ENCODE measurements around the gene FBH1. TPM values are rescaled to one million over a fixed set of nuclear protein-coding genes. Genes with fewer than 3 reads are reported as not detected.

FBH1 gene
- total RNA-seq, 1 experiment from 2014 or later, result 84.0 TPM

- DNase-seq (ENCODE audit: low spot score), result no peak
- no peak overlapping the region for H3K4me3 ChIP-seq (ENCODE audit: low read depth, low read length, poor library complexity, severe bottlenecking)
- H3K27me3 ChIP-seq (replicated peaks; ENCODE audit: insufficient read depth, low read depth, low read length, poor library complexity), result no peaks in the 10 kb centered on the region
- ChIA-PET POLR2A (ENCODE audit: low non-redundant PET) (interaction anchor here (0.6 kb wide), 1 partner anchor 510 kb away, joined by 6 read pairs; no protein-coding TSS in a partner anchor), CTCF (interaction anchor here (0.5 kb wide), 1 partner anchor 920 kb away, joined by 8 read pairs; no protein-coding TSS in a partner anchor)
- TF ChIP-seq EZH2 (IDR thresholded peaks at IDR 0.05; ENCODE audit: borderline replicate concordance, low read depth, low read length, poor library complexity, severe bottlenecking), result no peak
- TF ChIP-seq, protein P1, sequence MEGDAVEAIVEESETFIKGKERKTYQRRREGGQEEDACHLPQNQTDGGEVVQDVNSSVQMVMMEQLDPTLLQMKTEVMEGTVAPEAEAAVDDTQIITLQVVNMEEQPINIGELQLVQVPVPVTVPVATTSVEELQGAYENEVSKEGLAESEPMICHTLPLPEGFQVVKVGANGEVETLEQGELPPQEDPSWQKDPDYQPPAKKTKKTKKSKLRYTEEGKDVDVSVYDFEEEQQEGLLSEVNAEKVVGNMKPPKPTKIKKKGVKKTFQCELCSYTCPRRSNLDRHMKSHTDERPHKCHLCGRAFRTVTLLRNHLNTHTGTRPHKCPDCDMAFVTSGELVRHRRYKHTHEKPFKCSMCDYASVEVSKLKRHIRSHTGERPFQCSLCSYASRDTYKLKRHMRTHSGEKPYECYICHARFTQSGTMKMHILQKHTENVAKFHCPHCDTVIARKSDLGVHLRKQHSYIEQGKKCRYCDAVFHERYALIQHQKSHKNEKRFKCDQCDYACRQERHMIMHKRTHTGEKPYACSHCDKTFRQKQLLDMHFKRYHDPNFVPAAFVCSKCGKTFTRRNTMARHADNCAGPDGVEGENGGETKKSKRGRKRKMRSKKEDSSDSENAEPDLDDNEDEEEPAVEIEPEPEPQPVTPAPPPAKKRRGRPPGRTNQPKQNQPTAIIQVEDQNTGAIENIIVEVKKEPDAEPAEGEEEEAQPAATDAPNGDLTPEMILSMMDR (conservative IDR thresholded peaks at IDR 0.05; ENCODE audit: low read depth, low read length), result no peak
- H3K27ac ChIP-seq (ENCODE audit: low read depth, low read length, poor library complexity, severe bottlenecking), result no peak overlapping the region
- H3K36me3 ChIP-seq (ENCODE audit: insufficient read depth, low read length, poor library complexity, severe bottlenecking), result peaks cover 41% of the 10 kb centered on the region
- BruUV-seq (replicated peaks), result no TSS peak
- no peaks in the 10 kb centered on the region for H3K9me3 ChIP-seq (ENCODE audit: low read depth, low read length, poor library complexity, severe bottlenecking)
- intact Hi-C loops (cut with micrococcal nuclease; ENCODE audit: unreplicated experiment), result no loop called here
- no peaks in the 10 kb centered on the region for H3K4me1 ChIP-seq (ENCODE audit: insufficient read depth, low read length, poor library complexity, severe bottlenecking)
These were observed 6.4 kb downstream of the FBH1 start for GRCh38 chr10:5896208-5897052.

GRCh38 chr10:5897053-5897340, 7.0 kb downstream of the FBH1 start:
- H3K4me1 ChIP-seq (ENCODE audit: insufficient read depth, low read length, poor library complexity, severe bottlenecking), result no peaks in the 10 kb centered on the region
- no peak overlapping the region for H3K27ac ChIP-seq (ENCODE audit: low read depth, low read length, poor library complexity, severe bottlenecking)
- intact Hi-C loops (cut with micrococcal nuclease; ENCODE audit: unreplicated experiment), result no loop called here
- no peak for TF ChIP-seq EZH2 (IDR thresholded peaks at IDR 0.05; ENCODE audit: borderline replicate concordance, low read depth, low read length, poor library complexity, severe bottlenecking)
- TF ChIP-seq, protein P1 (conservative IDR thresholded peaks at IDR 0.05; ENCODE audit: low read depth, low read length), result no peak
- ChIA-PET POLR2A (ENCODE audit: low non-redundant PET) (interaction anchor here (0.6 kb wide), 1 partner anchor 509 kb away, joined by 6 read pairs; no protein-coding TSS in a partner anchor), CTCF (no interaction called here)
- no peak for DNase-seq (ENCODE audit: low spot score)
- no peaks in the 10 kb centered on the region for H3K9me3 ChIP-seq (ENCODE audit: low read depth, low read length, poor library complexity, severe bottlenecking)
- no peaks in the 10 kb centered on the region for H3K27me3 ChIP-seq (replicated peaks; ENCODE audit: insufficient read depth, low read depth, low read length, poor library complexity)
- peaks cover 41% of the 10 kb centered on the region for H3K36me3 ChIP-seq (ENCODE audit: insufficient read depth, low read length, poor library complexity, severe bottlenecking)
- H3K4me3 ChIP-seq (ENCODE audit: low read depth, low read length, poor library complexity, severe bottlenecking), result no peak overlapping the region
- no TSS peak for BruUV-seq (replicated peaks)

GRCh38 chr10:5897504-5897903, 7.5 kb downstream of the FBH1 start:
- no peaks in the 10 kb centered on the region for H3K9me3 ChIP-seq (ENCODE audit: low read depth, low read length, poor library complexity, severe bottlenecking)
- POLR2A ChIA-PET (ENCODE audit: low non-redundant PET), result no interaction called here
- CTCF ChIA-PET, result no interaction called here
- H3K27ac ChIP-seq (ENCODE audit: low read depth, low read length, poor library complexity, severe bottlenecking), result no peak overlapping the region
- no peak for DNase-seq (ENCODE audit: low spot score)
- intact Hi-C loops (cut with micrococcal nuclease; ENCODE audit: unreplicated experiment), result no loop called here
- peaks cover 38% of the 10 kb centered on the region for H3K36me3 ChIP-seq (ENCODE audit: insufficient read depth, low read length, poor library complexity, severe bottlenecking)
- TF ChIP-seq, protein P1 (conservative IDR thresholded peaks at IDR 0.05; ENCODE audit: low read depth, low read length), result no peak
- TF ChIP-seq EZH2 (IDR thresholded peaks at IDR 0.05; ENCODE audit: borderline replicate concordance, low read depth, low read length, poor library complexity, severe bottlenecking), result no peak
- no peaks in the 10 kb centered on the region for H3K27me3 ChIP-seq (replicated peaks; ENCODE audit: insufficient read depth, low read depth, low read length, poor library complexity)
- no peaks in the 10 kb centered on the region for H3K4me1 ChIP-seq (ENCODE audit: insufficient read depth, low read length, poor library complexity, severe bottlenecking)
- H3K4me3 ChIP-seq (ENCODE audit: low read depth, low read length, poor library complexity, severe bottlenecking), result no peak overlapping the region
- no TSS peak for BruUV-seq (replicated peaks)
